AG04449 (cell line): ENCODE data around the gene DEPP1.

Experiments
- CTCF ChIA-PET: fragments of 350-600 bp; formaldehyde crosslinking; extraction: SDS; loops from one replicate; lab custom pipeline; 2021; ENCODE audit warnings: antibody characterized with exemption; lab: Yijun Ruan, JAX
- POLR2A ChIA-PET: fragments of 400-600, 350-600 bp; formaldehyde crosslinking; extraction: SDS; loops from one replicate; lab custom pipeline; 2020; ENCODE audit warnings: antibody characterized with exemption, inconsistent platforms; lab: Yijun Ruan, JAX
- DNase-seq: peaks from one replicate; pipeline ENCODE4 v3.0.0-alpha.2; 2010; ENCODE audit warnings: low read depth, low spot score
- H3K4me3 ChIP-seq: 2 replicates; pipeline ENCODE4 v1.5.1; 2011; ENCODE audit warnings: low read depth, mild to moderate bottlenecking, control low read depth, low read length
- TF ChIP-seq, protein P1 (sequence below): IDR thresholded peaks from one replicate; pipeline ENCODE4 v1.5.1; 2011; ENCODE audit warnings: mild to moderate bottlenecking, moderate library complexity, low read length, control low read depth, inconsistent platforms; ENCODE audit not compliant: insufficient read depth; ENCODE audit errors: missing control alignments

Gene DEPP1

DNA sequence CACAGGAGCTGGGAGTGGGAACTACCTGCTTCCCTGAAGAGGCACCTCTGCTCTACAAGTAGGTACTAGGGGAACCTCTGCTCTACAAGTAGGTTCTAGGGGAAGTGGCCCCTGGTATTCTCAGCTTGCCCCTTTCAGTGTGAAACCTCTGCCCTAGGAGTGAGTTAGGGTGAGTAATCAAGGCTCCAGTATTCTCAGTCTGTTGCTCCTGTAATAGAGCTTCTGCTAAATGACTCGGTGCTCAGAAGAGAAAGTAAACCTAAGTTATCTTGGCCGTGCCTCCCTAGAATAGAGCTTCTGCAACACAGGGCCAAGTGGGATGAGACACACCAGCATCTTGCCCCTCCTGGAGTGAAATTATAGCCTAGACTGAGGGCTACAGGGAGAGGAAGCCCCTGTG, 32.4 kb downstream of the DEPP1 start:
- H3K4me3 ChIP-seq, result no peak overlapping the region
- DNase-seq, result no peak
- TF ChIP-seq, protein P1, sequence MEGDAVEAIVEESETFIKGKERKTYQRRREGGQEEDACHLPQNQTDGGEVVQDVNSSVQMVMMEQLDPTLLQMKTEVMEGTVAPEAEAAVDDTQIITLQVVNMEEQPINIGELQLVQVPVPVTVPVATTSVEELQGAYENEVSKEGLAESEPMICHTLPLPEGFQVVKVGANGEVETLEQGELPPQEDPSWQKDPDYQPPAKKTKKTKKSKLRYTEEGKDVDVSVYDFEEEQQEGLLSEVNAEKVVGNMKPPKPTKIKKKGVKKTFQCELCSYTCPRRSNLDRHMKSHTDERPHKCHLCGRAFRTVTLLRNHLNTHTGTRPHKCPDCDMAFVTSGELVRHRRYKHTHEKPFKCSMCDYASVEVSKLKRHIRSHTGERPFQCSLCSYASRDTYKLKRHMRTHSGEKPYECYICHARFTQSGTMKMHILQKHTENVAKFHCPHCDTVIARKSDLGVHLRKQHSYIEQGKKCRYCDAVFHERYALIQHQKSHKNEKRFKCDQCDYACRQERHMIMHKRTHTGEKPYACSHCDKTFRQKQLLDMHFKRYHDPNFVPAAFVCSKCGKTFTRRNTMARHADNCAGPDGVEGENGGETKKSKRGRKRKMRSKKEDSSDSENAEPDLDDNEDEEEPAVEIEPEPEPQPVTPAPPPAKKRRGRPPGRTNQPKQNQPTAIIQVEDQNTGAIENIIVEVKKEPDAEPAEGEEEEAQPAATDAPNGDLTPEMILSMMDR, result no peak
- ChIA-PET POLR2A (interaction anchor here (0.6 kb wide), 1 partner anchor 35 kb away, joined by 3 read pairs; no protein-coding TSS in a partner anchor), CTCF (interaction anchor here (0.8 to 7.4 kb wide), 2 partner anchors 13 to 20 kb away, joined by 4 to 77 read pairs; no protein-coding TSS in a partner anchor)

DNA sequence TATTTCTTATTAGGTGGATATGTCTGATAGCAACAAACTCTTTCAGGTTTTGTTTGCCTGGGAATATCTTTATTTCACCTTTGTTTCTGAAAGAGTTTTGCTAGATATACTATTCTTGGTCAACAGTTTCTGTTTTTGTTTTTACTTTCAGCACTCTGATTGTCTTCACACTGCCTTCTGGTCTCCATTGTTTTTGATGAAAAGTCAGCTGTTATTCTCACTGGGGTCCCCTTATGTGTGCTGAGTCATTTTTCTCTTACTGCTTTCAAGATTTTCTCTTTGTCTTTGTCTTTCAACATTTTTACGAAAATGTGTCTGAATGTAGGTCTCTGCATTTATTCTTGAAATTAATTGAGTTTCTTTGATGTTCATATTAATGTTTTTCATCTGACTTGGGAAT, 34.3 kb downstream of the DEPP1 start:
- no peak for DNase-seq
- TF ChIP-seq, protein P1, result no peak
- H3K4me3 ChIP-seq, result no peak overlapping the region
- CTCF ChIA-PET, result interaction anchor here (0.6 to 7.4 kb wide), 2 partner anchors 11 to 291 kb away, joined by 3 to 77 read pairs; no protein-coding TSS in a partner anchor
- POLR2A ChIA-PET, result no interaction called here

DNA sequence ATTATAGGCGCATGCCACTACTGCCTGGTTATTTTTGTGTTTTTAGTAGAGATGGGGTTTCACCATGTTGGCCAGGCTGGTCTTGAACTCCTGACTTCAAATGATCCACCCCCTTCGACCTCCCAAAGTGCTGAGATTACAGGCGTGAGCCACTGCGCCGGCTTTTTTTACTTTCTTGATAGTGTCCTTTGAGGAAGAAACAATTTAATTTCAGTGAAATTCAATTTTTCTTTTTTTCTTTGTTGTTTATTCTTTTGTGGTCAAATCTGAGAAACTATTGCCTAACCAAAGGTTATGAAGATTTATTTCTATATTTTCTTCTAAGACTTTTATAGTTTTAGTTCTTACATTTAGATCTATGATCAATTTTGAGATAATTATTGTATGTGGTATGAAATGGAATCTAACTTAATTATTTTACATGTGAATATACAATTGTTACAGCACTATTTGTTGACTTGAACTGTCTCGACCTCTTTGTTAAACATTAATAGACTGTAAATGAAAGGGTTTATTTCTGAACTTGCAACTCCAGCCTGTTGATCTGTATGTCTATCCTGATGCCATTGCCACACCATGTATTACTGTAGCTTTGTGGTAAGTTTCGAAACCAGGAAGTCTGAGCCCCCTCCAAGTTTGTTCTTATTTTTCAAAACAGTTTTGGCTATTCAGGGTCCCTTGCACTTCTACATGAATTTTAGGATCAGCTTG, 38.8 kb downstream of the DEPP1 start:
- DNase-seq, result no peak
- TF ChIP-seq, protein P1, result no peak
- CTCF ChIA-PET, result interaction anchor here (1.0 to 2.4 kb wide), 3 partner anchors 10 to 68 kb away, joined by 3 to 6 read pairs (median 3); no protein-coding TSS in a partner anchor
- POLR2A ChIA-PET, result no interaction called here
- H3K4me3 ChIP-seq, result no peak overlapping the region

DNA sequence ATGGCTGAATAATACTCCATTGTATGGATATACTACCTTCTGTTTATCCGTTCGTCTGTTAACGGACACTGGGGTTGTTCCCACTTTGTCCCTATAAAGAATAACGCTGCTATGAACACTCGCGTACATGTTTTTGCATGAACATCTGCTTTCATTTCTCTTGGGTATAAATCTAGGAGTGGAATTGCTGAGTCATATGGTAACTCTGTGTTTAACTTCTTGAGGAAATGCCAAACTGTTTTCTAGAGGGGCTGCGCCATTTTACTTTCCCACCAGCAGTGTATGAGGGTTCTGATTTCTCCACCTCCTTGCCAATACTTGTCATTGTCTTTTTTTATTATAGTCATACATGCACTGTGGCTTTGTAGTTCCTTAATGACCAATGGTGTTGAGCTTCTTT, 39.7 kb downstream of the DEPP1 start:
- TF ChIP-seq, protein P1, result no peak
- ChIA-PET CTCF (no interaction called here), POLR2A (no interaction called here)
- DNase-seq, result no peak
- no peak overlapping the region for H3K4me3 ChIP-seq

DNA sequence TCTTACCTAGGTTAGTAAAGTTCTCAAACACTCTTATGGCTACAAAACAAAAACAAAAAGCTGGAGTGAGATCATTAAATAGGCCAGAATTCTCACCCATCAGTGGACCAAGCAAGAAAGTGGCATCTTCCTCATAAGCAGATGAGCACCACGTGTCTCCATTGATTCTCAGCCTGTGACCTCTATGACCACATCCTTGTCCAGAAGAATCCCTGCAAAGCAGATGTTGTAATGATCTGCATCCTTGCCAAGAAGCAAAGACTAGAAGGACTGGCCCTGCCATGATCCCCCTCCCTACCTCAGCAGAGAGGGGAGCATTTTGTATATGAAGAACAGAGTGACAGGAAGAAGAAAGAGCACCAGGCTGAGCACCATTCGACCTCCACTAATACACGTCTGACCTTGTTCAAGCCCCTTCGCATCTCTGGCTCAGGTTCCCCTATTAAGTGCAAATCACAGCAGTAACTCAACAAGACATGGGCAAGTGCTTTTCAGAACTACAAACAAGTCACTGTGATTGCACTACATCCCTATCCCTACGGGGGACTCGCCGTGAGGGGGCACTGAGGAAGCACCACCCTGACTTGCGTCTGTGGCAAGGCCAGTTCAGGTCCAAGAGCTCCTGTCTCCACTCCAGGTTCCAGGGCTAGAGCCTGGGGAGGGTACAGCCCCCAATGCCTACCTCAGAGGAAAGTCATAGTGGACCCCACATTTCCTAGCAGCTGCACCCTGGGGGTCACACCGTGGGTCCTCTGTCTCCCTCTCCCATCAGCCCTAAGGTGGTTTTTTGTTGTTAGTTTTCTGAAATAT, 41.2 kb downstream of the DEPP1 start:
- no peak overlapping the region for H3K4me3 ChIP-seq
- ChIA-PET POLR2A (no interaction called here), CTCF (interaction anchor here (1.0 to 5.5 kb wide), 5 partner anchors 8 to 55 kb away, joined by 3 to 56 read pairs (median 3); no protein-coding TSS in a partner anchor)
- DNase-seq, result no peak
- TF ChIP-seq, protein P1, result no peak
